ES-I3 (cell line): ENCODE results near the gene ZNF850.
A peak's percentile ranks its signal among the peaks of the same experiment; 100 is the strongest.
"Not testable (repeated sequence)": the region's sequence is repeated elsewhere in the genome, so short reads cannot be mapped to it uniquely, and the experiment has no call there.

Experiments used
- H3K36me3 ChIP-seq: 2 replicates; pipeline ENCODE4 v1.6.1; 2013; ENCODE audit warnings: mild to moderate bottlenecking, low read length, control low read depth, moderate library complexity; ENCODE audit not compliant: insufficient read depth
- H3K4me1 ChIP-seq: 2 replicates; pipeline ENCODE4 v1.6.1; 2013; ENCODE audit warnings: mild to moderate bottlenecking, control low read depth, low read length; ENCODE audit not compliant: insufficient read depth
- H3K9ac ChIP-seq: 2 replicates; pipeline ENCODE4 v1.6.1; 2013; ENCODE audit warnings: low read depth, mild to moderate bottlenecking, low read length, moderate library complexity
- H3K9me3 ChIP-seq: 2 replicates; pipeline ENCODE4 v1.6.1; 2013; ENCODE audit warnings: mild to moderate bottlenecking, low read length, moderate library complexity; ENCODE audit not compliant: control insufficient read depth, insufficient read depth

ZNF850 gene

DNA sequence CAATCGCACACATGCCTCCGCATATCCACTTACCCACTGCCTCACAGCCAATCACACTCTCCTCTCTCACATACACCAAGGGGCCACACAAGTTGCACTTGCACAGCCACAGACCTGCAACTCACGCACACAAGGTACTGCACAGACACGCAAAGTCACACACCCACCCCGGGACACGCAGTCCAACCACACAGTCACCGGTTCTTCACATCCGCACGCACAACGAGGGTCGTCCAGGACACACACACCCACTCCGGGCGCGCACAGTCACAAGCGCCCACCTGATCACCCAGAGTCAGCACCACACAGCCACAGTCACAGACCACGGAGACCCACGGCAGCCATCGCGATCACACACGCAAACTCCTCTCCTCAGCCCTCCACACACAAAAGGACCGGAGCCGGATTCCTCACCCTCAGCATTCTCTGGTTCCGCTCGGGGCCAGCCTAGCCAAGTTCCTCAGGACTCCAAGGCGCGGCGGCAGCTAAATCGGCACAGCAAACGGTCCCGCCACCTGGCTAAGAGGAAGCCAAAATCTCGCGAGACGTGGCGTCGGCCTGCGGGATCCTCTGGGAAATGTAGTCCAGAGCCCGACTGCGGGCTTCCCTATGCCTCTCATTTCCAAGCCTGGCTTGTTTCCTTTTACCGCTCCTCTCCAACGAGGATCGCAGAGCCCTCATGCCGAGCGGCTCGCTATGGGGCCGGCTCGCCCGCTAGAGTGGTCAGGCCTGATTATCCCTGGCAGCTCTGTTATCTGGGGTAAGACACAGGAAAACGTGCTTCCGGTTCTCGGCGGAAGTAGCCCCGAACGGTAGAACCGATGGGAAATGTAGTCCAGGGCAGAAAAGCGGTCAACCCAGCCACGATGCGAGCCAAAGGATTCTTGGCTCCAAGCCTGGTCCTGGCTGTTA is at the start of gene ZNF850:
Gene ZNF850, minus strand, starts transcription at position 497 of the 912 bp plus-strand sequence. CDS start 10,201 bp downstream, outside the sequence.
- Histone ChIP-seq H3K9me3 (no peaks in the 10 kb centered on the region; the same call in 1 of the 2 replicates), H3K4me1 (no peaks in the 10 kb centered on the region), H3K9ac (peak within 1 kb of the TSS; percentile 93), H3K36me3 (no peaks in the 10 kb centered on the region; the same call in 1 of the 2 replicates)

GRCh38 chr19:36821758-36822157 is 49.2 kb upstream of the ZNF850 start:
- H3K9me3 ChIP-seq, result peaks cover 38% of the 10 kb centered on the region
- no peak overlapping the region for H3K9ac ChIP-seq
- H3K36me3 ChIP-seq, result peaks cover 19% of the 10 kb centered on the region
- H3K4me1 ChIP-seq, result no peaks in the 10 kb centered on the region

DNA sequence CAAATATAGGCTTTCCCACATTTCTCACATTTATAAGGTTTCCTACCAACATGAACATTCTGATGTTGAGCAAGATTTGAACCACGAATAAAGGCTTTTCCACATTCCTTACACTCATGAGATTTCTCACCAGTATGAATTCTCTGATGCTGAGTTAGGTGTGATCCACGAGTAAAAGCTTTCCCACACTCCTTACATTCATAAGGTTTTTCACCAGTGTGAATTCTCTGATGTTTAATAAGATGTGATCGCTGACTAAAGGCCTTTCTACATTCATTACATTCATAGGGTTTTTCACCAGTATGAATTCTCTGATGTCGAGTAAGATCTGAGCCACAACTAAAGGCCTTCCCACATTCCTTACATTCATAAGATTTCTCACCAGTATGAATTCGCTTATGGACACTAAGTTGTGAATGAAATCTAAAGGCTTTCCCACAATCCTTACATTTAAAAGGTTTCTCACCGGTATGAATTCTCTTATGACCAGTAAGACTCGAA is 46.6 kb upstream of the ZNF850 start:
- H3K36me3 ChIP-seq, result peaks cover 14% of the 10 kb centered on the region
- H3K9ac ChIP-seq, result no peak overlapping the region
- no peaks in the 10 kb centered on the region for H3K4me1 ChIP-seq
- peaks cover 45% of the 10 kb centered on the region for H3K9me3 ChIP-seq

DNA sequence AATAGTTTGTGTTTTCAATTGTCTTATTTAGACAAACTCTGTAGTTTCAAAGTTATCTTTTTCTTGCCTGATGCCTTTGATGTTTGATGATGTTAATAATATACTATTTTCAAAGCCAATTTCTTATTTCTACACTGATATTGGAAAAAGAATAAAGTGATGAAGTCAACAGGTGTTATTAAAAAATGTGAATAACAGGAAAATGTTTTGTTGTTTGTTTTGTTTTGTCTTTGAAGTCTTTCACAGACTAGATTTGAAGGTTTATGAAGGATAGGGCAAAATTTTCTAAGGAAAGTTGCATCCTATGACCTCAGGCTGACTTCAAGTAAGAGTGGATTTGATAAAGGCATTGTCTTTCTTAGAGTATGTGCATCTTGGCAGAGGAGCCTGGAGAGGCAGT is 34.4 kb upstream of the ZNF850 start:
- Histone ChIP-seq H3K4me1 (no peaks in the 10 kb centered on the region), H3K9ac (no peak overlapping the region), H3K9me3 (0 out of 2 replicates have a peak, but pooled peaks cover 3% of the 10 kb centered on the region), H3K36me3 (no peaks in the 10 kb centered on the region; the same call in 1 of the 2 replicates)

DNA sequence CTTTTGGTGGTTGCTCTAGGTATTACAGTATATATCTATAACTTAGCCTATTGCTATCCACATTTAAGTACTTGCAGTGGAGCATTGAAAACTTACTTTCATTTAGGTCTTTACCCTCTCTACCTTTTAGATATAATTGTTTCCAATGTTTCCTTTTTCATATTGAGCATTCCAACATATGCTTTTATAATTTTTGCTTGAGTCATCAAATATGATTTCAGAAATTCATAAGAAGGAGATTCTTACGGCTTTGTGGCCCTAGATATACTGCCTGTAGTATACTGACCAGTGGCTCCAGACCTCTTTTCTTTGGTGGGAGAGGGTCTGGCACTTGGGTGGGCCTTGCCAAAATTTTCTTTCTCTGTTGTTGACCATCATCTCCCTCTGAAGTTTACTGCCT is 32.8 kb upstream of the ZNF850 start:
- Histone ChIP-seq H3K9ac (no peak overlapping the region), H3K36me3 (no peaks in the 10 kb centered on the region; the same call in 1 of the 2 replicates), H3K9me3 (0 out of 2 replicates have a peak, but pooled peaks cover 3% of the 10 kb centered on the region), H3K4me1 (no peaks in the 10 kb centered on the region)

DNA sequence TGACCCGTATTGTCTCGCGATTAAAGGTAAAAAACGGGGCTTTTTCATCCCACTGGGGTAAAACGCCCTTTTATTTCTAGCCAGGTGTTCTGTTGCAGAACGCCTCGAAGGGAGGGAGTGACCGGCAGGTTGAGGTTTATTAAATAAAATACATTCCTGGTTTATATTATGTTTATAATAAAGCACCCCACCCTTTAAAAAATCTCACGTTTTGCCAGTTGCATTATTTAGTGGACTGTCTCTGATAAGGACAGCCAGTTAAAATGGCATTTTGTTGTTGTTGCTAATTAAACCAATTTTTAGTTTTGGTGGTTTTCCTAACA is 25.1 kb upstream of the ZNF850 start:
- no peaks in the 10 kb centered on the region for H3K4me1 ChIP-seq
- H3K9ac ChIP-seq, result peak overlapping the region; percentile 85
- H3K36me3 ChIP-seq, result no peaks in the 10 kb centered on the region
- H3K9me3 ChIP-seq, result no peaks in the 10 kb centered on the region

GRCh38 chr19:36796714-36796992 is 24.0 kb upstream of the ZNF850 start:
- Histone ChIP-seq H3K4me1 (no peaks in the 10 kb centered on the region), H3K36me3 (no peaks in the 10 kb centered on the region), H3K9me3 (no peaks in the 10 kb centered on the region), H3K9ac (peak overlapping the region; percentile 85; the same call in 1 of the 2 replicates)

DNA sequence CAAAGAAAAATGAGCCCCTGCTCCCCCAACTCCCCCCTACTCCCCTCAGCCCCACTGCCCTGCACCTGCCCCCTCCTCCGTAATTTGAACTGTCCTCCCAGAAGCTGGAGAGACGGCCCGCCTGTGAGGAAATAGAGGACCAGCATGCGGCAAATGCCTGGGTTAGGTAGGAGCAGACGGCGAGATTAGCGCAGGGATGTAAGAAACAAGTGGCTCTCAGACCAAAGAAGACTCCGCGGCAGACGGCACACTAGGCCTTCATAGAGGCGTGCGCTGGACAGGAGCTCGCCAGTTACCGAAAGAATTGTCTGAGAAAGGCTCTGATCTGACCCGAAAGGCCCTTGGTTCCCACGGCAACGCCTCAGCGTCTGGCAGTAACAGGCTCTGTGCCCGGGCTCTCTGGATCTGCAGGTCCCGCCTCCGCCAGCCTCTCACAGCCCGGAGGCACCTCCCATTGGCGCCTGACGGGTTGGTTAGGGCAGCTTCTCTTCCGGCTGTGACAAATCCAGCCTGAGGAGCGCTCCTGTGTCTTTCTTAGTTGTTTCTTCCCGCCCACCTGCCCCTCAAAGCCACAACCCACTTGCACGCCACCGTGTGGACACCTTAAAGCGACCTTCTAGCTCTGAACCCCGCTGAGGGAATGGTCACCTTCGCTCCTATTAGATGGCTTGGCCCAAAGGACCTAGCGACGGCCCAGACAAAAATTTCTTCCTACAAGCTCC is 19.0 kb upstream of the ZNF850 start:
- not testable (repeated sequence) for H3K9me3 ChIP-seq, H3K36me3 ChIP-seq, H3K4me1 ChIP-seq
- H3K9ac ChIP-seq, result peak overlapping the region; percentile 48; the same call in 1 of the 2 replicates

- Histone ChIP-seq H3K9me3 (no peaks in the 10 kb centered on the region; the same call in 1 of the 2 replicates), H3K9ac (no peak overlapping the region), H3K36me3 (no peaks in the 10 kb centered on the region; the same call in 1 of the 2 replicates), H3K4me1 (no peaks in the 10 kb centered on the region)
These were observed 3.2 kb upstream of the ZNF850 start for GRCh38 chr19:36775768-36776167.

DNA sequence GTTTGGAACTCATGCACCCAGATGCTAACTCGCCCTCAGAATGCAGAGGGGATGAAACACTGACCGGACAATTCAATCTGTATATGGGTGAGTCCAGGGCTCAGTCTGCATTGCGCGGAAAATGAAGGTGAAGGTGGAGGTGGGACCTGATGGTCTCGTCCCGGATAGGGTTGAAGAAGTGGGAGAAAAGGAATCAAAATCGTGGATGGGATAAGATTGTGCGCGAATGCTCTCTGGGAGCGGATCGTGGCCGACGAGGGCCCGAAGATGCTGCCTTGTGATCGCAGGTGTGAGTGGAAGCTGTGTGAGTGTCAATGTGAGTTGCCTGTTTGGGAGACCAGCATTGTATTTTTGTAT is 594 bp upstream of the ZNF850 start:
- Histone ChIP-seq H3K4me1 (no peaks in the 10 kb centered on the region), H3K9me3 (no peaks in the 10 kb centered on the region; the same call in 1 of the 2 replicates), H3K36me3 (no peaks in the 10 kb centered on the region; the same call in 1 of the 2 replicates), H3K9ac (peak overlapping the region; percentile 93)

DNA sequence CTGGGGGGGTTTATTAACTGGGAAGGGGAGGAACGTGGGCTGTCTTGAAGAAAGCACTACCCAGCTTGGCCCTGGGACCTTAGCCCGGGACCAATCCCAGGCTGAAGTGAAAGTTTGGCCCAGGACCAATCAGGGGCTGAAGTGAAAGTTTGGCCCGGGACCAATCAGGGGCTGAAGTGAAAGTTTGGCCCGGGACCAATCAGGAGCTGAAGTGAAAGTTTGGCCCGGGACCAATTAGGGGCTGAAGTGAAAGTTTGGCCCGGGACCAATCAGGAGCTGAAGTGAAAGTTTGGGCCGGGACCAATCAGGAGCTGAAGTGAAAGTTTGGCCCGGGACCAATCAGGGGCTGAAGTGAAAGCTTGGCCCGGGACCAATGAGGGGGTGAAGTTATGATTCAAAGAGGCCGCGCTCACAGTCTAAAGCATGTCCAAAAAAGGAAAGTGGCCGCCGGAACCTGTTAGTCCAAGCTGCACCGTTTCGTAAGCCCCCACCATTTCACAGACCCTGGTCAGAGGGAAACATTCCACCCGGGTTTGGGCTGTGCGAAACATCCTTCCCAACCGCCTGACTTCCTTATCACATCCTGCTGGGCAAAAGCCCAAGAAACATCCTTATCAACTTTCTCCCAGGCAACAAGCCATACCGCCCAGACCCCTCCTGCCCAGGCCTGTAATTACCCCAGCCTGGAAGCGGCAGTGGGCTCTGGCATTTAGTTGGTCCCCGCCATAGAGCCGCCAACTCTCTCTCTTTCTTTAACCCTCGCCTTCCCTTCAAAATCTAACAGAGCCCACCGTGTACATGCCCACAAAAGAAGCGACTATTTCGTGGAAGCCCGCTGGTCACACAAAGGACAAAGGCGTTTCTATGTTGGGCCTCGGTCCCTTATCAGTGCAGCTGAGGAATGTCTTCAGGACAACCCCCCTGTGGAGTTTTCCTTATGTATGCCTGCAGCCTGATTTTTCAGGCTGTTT is 1.1 kb downstream of the ZNF850 start:
- H3K36me3 ChIP-seq, result no peaks in the 10 kb centered on the region; the same call in 1 of the 2 replicates
- no peaks in the 10 kb centered on the region for H3K4me1 ChIP-seq
- no peaks in the 10 kb centered on the region; the same call in 1 of the 2 replicates for H3K9me3 ChIP-seq
- H3K9ac ChIP-seq, result peak overlapping the region; percentile 93

- no peaks in the 10 kb centered on the region for H3K4me1 ChIP-seq
- peaks cover 64% of the 10 kb centered on the region for H3K9me3 ChIP-seq
- peaks cover 66% of the 10 kb centered on the region for H3K36me3 ChIP-seq
- no peak overlapping the region for H3K9ac ChIP-seq
These were observed 22.4 kb downstream of the ZNF850 start for GRCh38 chr19:36750066-36750691.

DNA sequence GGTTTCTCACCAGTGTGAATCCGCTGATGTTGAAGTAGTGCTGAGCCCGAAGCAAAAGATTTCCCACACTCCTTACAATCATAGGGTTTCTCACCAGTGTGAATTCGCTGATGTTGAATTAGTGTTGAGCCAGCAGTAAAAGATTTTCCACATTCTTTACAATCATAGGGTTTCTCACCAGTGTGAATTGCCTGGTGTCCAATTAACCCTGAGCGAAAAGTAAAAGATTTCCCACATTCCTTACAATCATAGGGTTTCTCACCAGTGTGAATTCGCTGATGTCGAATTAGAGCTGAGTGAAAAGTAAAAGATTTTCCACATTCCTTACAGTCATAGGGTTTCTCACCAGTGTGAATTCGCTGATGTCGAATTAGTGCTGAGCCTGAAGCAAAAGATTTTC is 23.0 kb downstream of the ZNF850 start:
- Histone ChIP-seq H3K36me3 (peaks cover 62% of the 10 kb centered on the region), H3K9me3 (peaks cover 64% of the 10 kb centered on the region)
- H3K4me1 ChIP-seq, result not testable (repeated sequence)

More for the DNA sequence above, 23.0 kb downstream of the ZNF850 start:
- H3K9ac ChIP-seq, result not testable (repeated sequence)
